ENCODE measurements around the gene SGPP1. TPM values are rescaled to one million over a fixed set of nuclear protein-coding genes. Genes with fewer than 3 reads are reported as not detected.

Gene SGPP1
- total RNA-seq, 3 donors from 2014 or later: 12.5 to 18.4 (median 17.0) TPM

DNA sequence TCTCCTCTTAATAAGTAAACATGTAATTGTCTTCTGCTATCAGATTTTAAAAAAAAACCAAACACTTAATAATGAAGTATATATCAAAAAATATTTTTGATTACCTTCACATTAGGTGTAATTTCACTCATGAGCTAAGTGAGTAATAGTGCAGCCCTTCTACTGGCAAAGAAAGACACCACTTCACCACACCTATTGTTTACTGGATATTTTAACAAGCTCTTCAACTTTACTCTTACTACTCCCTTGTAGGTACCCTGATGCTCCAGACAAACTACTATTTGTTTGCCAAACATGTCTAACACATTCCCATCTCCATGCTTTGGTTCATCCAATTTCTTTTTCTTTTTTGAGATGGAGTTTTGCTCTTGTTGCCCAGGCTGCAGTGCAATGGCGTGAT, 49.3 kb downstream of the SGPP1 start:
- H3K9me3 ChIP-seq: no peaks in the 10 kb centered on the region
- H3K4me3 ChIP-seq: no peak overlapping the region
- TF ChIP-seq, protein P1, sequence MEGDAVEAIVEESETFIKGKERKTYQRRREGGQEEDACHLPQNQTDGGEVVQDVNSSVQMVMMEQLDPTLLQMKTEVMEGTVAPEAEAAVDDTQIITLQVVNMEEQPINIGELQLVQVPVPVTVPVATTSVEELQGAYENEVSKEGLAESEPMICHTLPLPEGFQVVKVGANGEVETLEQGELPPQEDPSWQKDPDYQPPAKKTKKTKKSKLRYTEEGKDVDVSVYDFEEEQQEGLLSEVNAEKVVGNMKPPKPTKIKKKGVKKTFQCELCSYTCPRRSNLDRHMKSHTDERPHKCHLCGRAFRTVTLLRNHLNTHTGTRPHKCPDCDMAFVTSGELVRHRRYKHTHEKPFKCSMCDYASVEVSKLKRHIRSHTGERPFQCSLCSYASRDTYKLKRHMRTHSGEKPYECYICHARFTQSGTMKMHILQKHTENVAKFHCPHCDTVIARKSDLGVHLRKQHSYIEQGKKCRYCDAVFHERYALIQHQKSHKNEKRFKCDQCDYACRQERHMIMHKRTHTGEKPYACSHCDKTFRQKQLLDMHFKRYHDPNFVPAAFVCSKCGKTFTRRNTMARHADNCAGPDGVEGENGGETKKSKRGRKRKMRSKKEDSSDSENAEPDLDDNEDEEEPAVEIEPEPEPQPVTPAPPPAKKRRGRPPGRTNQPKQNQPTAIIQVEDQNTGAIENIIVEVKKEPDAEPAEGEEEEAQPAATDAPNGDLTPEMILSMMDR (IDR thresholded peaks at IDR 0.05): no peak
- DNase-seq: no peak
- H3K4me1 ChIP-seq (ENCODE audit: low read depth): peaks cover 4% of the 10 kb centered on the region
- H3K36me3 ChIP-seq (ENCODE audit: low read depth): no peaks in the 10 kb centered on the region
- ATAC-seq: peak; percentile 47
- intact Hi-C loops (cut with DNase I, micrococcal nuclease): no loop called here

DNA sequence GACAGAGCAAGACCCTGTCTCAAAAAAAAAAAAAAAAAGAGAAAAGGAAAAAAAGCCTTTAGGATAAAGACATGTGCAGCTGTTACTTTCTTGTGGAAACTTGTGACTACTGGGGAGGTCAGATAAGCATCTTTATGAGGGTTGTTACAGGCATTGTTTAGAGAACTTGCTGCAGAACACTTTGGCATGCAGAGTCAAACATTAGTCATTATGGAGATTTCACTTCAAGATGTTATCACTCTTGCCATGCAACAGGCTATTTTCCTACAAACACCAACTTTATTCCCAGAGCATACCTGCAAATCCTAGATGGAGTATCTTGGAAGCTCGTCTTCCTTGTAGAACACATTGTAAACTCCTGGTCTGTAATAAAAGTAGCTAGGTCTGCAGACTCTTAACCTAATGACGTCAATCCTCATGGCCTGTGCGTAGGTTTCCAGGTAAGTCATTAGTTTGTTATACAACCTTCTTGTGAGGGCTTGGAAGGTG, 49.9 kb downstream of the SGPP1 start:
- TF ChIP-seq, protein P1 (IDR thresholded peaks at IDR 0.05): no peak
- no peaks in the 10 kb centered on the region for H3K9me3 ChIP-seq
- H3K36me3 ChIP-seq (ENCODE audit: low read depth): no peaks in the 10 kb centered on the region
- DNase-seq: peak in 1 of 3 donors; percentile 35
- intact Hi-C loops (cut with DNase I, micrococcal nuclease): no loop called here
- peak; percentile 95 for ATAC-seq
- peaks cover 4% of the 10 kb centered on the region for H3K4me1 ChIP-seq (ENCODE audit: low read depth)
- no peak overlapping the region for H3K4me3 ChIP-seq

DNA sequence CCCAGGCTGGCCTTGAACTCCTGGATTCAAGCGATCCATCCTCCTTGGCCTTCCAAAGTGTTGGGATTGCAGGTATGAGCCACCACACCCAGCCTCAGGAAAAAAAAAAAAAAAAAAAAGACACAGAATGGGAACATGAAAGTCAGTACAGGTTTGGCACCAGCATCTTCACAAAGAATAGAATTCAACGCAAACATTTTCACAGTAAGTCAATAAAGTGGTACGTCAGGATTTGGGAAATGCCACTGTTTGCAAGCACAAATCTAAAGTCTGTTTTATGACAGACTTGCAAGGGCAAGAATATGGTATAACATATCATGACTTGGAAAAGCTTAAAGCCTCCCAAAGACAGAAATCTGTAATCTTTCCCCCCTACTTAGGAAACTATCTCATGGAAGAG, 51.2 kb downstream of the SGPP1 start:
- intact Hi-C loops (cut with DNase I, micrococcal nuclease): no loop called here
- H3K9me3 ChIP-seq: no peaks in the 10 kb centered on the region
- TF ChIP-seq, protein P1 (IDR thresholded peaks at IDR 0.05): no peak
- H3K36me3 ChIP-seq (ENCODE audit: low read depth): no peaks in the 10 kb centered on the region
- no peak overlapping the region for H3K4me3 ChIP-seq
- peaks cover 4% of the 10 kb centered on the region for H3K4me1 ChIP-seq (ENCODE audit: low read depth)
- ATAC-seq: no peak
- no peak for DNase-seq

DNA sequence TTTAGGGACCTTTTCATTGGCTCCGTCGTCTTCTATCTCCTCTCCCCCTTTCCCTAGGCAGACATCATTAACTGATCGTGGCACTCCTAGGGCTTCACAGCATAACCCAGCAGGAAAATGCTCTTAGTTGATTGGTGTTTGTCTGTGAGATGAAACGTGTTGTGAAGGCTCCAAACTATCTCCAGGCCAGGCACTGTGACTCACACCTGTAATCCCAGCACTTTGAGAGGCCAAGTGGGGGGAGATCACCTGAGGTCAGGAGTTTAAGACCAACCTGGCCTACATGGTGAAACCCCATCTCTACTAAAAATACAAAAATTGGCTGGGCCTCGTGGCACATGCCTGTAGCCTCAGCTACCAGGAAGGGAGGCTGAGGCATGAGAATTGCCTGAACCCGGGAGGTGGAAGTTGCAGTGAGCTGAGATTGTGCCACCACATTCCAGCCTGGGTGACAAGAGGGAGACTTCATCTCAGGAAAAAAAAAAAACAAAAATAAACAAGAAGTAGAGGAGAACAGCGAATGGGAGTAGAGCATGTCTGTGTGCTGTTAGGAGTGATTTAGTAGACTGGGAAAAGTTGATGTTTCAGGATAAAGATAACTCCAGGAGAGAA, 53.9 kb downstream of the SGPP1 start:
- TF ChIP-seq, protein P1 (IDR thresholded peaks at IDR 0.05): no peak
- Histone ChIP-seq H3K36me3 (ENCODE audit: low read depth) (no peaks in the 10 kb centered on the region), H3K4me3 (no peak overlapping the region), H3K9me3 (no peaks in the 10 kb centered on the region), H3K4me1 (ENCODE audit: low read depth) (peaks cover 4% of the 10 kb centered on the region)
- ATAC-seq: no peak
- intact Hi-C loops (cut with DNase I, micrococcal nuclease): no loop called here
- DNase-seq: no peak

DNA sequence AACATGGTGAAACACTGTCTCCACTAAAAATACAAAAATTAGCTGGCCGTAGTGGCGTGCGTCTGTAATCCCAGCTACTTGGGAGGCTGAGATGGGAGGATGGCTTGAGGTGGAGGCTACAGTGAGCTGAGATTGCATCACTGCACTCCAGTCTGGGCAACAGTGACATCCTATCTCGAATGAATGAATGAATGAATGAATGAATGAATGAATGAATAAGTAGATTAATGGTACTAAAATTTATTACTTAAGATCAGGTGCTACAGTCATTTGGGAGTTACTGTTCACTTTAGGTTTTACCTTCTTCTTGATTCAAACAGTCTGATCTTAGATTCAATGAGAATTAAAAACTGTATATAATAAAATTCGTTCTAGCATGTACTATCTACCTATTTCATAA, 54.6 kb downstream of the SGPP1 start:
- ATAC-seq: no peak

More for the DNA sequence above, 54.6 kb downstream of the SGPP1 start:
- intact Hi-C loops (cut with DNase I, micrococcal nuclease): no loop called here
- TF ChIP-seq, protein P1 (IDR thresholded peaks at IDR 0.05): no peak
- Histone ChIP-seq H3K4me1 (ENCODE audit: low read depth) (peaks cover 3% of the 10 kb centered on the region), H3K9me3 (no peaks in the 10 kb centered on the region), H3K4me3 (no peak overlapping the region), H3K36me3 (ENCODE audit: low read depth) (no peaks in the 10 kb centered on the region)
- DNase-seq: no peak
